Fibroblast of pulmonary artery (primary cell): ENCODE data around the gene SDC1.
A peak's percentile ranks its signal among the peaks of the same experiment; 100 is the strongest.

Experiments used
- DNase-seq: peaks from one replicate; pipeline ENCODE4 v3.0.0-alpha.2; 2010; ENCODE audit warnings: low read depth
- H3K4me3 ChIP-seq: replicated peaks from 2 replicates; pipeline ENCODE4 v1.5.1; 2011; ENCODE audit warnings: low read depth, mild to moderate bottlenecking, control low read depth, low read length, moderate library complexity
- CTCF ChIP-seq: IDR thresholded peaks from 2 replicates; pipeline ENCODE4 v1.5.1; 2011; ENCODE audit warnings: mild to moderate bottlenecking, control low read depth, low read length, inconsistent platforms; ENCODE audit errors: missing control alignments

The SDC1 gene

DNA sequence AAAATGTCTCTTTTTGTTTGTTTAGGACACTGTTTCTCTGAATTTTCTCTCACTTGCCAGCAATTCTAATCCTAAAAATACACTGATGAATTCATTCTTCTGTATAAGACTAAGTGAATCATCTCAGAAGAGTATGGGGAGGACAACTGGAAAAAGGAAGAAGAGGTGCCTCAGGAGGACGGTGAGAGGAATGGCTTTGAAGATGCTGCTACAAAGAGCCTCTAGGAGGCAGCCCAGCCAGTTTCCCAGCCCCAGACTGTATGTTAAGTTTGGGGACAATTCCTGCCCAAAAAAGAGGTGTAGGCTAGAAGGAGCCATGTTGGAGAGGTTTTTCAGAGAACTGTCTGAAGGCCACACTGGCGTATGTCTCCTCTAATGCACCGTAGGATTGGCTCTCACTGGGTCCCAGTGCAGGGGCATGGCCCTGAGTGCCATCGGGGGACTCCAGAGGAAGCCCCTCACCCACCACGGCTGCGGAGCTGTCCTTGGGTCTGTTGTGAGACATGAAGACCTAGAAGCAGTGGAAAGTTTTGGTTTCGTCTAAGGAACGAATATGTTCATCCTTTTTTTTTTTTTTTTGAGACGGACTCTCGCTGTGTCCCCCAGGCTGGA lies 3.1 kb upstream of the SDC1 start:
- TF ChIP-seq CTCF: no peak
- DNase-seq: no peak
- no peak overlapping the region for H3K4me3 ChIP-seq

GRCh38 chr2:20226152-20226545 lies 1.2 kb upstream of the SDC1 start:
- no peak overlapping the region for H3K4me3 ChIP-seq
- DNase-seq: no peak
- TF ChIP-seq CTCF: no peak

DNA sequence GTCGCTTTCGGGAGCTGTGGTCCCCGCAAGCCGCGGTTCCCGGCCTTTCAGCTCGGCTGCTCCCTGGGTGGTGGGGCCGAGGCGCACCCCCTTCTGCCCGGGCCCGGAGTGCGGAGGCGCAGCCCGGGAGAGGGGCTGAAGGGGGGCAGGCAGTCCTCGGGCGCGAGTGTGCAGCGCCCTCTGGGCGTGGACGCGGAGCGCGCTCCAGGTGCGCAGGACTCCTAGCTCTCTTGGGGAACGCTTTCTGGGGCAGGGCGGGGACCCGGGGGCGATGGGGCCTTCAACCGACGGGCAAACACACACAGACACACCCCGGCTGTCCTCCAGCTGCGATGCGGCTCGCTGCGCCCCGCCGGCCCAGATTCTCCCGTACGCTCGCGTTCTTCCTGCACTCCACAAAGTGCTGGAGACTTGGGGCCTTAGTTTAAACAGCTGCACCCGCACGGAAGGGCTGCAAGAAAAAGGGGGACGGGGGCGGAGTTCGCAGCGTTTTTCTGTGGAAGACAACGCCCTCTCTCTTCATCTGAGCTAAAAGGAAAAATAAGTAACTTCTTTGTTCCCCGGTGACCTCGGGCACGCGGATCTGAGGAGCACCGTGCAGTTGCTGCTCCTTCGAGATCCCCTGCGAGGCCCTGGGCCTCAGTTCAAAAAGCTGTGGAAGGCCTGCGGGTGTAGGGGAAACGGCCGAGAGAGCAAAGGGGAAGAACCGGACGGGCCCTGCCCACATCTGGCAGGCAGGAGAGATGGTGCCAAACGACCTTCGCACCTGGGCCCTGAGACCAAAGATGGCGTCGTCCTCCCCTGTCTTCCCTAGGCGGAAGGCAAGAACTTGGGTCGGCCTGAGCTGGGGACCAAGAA lies 593 bp upstream of the SDC1 start:
- H3K4me3 ChIP-seq: peak overlapping the region; percentile 50
- TF ChIP-seq CTCF: peak; percentile 35
- DNase-seq: peak; percentile 33

GRCh38 chr2:20224164-20224715 lies 690 bp downstream of the SDC1 start:
- DNase-seq: no peak
- TF ChIP-seq CTCF: no peak
- H3K4me3 ChIP-seq: peak overlapping the region; percentile 50

- TF ChIP-seq CTCF: no peak
- peak overlapping the region; percentile 50 for H3K4me3 ChIP-seq
- DNase-seq: peak; percentile 45
These were observed 1.3 kb downstream of the SDC1 start for GRCh38 chr2:20223407-20224163.

DNA sequence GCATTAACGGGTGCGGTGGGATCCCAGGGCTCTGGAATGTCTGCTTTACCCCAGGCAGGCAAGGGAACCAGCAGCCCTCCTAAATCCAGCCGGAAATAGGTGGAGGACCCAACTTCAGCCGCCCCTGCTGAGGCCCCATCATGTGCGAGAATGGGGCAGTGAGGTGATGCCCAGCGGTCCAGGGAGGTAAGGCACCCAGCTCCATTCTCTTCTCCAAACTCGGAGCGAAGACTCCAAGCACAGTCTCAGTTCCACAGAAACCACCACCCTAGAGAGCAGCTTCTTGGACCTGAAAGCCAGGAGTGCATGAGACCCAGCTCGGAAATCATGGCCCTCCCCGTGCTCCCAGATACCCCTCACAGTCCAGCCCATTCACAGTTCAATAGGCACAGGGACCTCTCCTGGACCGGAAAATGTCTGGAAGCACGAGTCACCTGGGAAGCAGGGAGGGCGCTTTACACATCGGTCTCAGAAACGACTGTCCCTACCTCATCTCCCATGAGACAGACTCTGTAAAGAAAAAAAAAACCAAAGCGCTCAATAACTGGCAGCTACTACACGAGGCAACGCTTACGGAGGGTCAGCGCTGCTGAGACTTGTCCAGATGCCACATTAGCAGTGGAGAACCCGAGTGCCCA lies 2.0 kb downstream of the SDC1 start:
- no peak for DNase-seq
- H3K4me3 ChIP-seq: peak overlapping the region; percentile 50
- TF ChIP-seq CTCF: no peak
